ENCODE results near the gene PSMD3.
A peak's percentile ranks its signal among the peaks of the same experiment; 100 is the strongest.

DNA sequence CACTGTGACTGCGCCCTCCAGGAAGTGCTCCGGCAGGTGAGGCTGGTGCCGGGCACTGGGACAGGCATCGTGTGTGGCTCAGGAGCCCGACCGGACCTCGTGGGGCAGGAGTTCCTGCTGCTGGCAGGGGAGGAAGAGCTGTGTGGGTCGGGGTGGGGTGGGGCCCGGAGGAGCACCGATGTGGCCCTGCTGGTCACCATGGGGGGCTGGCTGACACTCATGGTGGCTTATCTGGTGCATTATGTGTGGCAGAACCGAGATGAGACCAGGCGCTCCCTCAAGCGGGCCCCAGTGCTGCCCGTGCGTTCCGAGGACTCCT is 36.3 kb upstream of the PSMD3 start:
- TF ChIP-seq SP1 (IDR thresholded peaks at IDR 0.05) (no peak), RAD21 (IDR thresholded peaks at IDR 0.05) (no peak), YY1 (IDR thresholded peaks at IDR 0.05) (no peak), EGR1 (IDR thresholded peaks at IDR 0.05; ENCODE audit: low read depth in 2 of 2) (peak in 1 of 2 donors; percentile 9), HNF4G (IDR thresholded peaks at IDR 0.05) (no peak), JUND (IDR thresholded peaks at IDR 0.05) (no peak)
- TF ChIP-seq, protein P1, sequence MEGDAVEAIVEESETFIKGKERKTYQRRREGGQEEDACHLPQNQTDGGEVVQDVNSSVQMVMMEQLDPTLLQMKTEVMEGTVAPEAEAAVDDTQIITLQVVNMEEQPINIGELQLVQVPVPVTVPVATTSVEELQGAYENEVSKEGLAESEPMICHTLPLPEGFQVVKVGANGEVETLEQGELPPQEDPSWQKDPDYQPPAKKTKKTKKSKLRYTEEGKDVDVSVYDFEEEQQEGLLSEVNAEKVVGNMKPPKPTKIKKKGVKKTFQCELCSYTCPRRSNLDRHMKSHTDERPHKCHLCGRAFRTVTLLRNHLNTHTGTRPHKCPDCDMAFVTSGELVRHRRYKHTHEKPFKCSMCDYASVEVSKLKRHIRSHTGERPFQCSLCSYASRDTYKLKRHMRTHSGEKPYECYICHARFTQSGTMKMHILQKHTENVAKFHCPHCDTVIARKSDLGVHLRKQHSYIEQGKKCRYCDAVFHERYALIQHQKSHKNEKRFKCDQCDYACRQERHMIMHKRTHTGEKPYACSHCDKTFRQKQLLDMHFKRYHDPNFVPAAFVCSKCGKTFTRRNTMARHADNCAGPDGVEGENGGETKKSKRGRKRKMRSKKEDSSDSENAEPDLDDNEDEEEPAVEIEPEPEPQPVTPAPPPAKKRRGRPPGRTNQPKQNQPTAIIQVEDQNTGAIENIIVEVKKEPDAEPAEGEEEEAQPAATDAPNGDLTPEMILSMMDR (IDR thresholded peaks at IDR 0.05; ENCODE audit: low read depth, low read length, missing input control), result no peak
- TF ChIP-seq, protein P2, sequence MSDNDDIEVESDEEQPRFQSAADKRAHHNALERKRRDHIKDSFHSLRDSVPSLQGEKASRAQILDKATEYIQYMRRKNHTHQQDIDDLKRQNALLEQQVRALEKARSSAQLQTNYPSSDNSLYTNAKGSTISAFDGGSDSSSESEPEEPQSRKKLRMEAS (IDR thresholded peaks at IDR 0.05), result no peak
- TF ChIP-seq, protein P3, sequence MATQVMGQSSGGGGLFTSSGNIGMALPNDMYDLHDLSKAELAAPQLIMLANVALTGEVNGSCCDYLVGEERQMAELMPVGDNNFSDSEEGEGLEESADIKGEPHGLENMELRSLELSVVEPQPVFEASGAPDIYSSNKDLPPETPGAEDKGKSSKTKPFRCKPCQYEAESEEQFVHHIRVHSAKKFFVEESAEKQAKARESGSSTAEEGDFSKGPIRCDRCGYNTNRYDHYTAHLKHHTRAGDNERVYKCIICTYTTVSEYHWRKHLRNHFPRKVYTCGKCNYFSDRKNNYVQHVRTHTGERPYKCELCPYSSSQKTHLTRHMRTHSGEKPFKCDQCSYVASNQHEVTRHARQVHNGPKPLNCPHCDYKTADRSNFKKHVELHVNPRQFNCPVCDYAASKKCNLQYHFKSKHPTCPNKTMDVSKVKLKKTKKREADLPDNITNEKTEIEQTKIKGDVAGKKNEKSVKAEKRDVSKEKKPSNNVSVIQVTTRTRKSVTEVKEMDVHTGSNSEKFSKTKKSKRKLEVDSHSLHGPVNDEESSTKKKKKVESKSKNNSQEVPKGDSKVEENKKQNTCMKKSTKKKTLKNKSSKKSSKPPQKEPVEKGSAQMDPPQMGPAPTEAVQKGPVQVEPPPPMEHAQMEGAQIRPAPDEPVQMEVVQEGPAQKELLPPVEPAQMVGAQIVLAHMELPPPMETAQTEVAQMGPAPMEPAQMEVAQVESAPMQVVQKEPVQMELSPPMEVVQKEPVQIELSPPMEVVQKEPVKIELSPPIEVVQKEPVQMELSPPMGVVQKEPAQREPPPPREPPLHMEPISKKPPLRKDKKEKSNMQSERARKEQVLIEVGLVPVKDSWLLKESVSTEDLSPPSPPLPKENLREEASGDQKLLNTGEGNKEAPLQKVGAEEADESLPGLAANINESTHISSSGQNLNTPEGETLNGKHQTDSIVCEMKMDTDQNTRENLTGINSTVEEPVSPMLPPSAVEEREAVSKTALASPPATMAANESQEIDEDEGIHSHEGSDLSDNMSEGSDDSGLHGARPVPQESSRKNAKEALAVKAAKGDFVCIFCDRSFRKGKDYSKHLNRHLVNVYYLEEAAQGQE (IDR thresholded peaks at IDR 0.05), result no peak
- TF ChIP-seq, protein P4, sequence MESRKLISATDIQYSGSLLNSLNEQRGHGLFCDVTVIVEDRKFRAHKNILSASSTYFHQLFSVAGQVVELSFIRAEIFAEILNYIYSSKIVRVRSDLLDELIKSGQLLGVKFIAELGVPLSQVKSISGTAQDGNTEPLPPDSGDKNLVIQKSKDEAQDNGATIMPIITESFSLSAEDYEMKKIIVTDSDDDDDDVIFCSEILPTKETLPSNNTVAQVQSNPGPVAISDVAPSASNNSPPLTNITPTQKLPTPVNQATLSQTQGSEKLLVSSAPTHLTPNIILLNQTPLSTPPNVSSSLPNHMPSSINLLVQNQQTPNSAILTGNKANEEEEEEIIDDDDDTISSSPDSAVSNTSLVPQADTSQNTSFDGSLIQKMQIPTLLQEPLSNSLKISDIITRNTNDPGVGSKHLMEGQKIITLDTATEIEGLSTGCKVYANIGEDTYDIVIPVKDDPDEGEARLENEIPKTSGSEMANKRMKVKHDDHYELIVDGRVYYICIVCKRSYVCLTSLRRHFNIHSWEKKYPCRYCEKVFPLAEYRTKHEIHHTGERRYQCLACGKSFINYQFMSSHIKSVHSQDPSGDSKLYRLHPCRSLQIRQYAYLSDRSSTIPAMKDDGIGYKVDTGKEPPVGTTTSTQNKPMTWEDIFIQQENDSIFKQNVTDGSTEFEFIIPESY (IDR thresholded peaks at IDR 0.05), result no peak
- TF ChIP-seq, protein P5, sequence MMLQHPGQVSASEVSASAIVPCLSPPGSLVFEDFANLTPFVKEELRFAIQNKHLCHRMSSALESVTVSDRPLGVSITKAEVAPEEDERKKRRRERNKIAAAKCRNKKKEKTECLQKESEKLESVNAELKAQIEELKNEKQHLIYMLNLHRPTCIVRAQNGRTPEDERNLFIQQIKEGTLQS (IDR thresholded peaks at IDR 0.05), result no peak
